Measurements from ENCODE around the gene CNNM3. TPM values are rescaled to one million over a fixed set of nuclear protein-coding genes. Genes with fewer than 3 reads are reported as not detected.

CNNM3 gene
- total RNA-seq, 1 donor from 2014 or later: 27.5 TPM

GRCh38 chr2:96797066-96797625 is 18.9 kb upstream of the CNNM3 start:
- H3K27me3 Mint-ChIP-seq (ENCODE audit: low read depth): no peaks in the 10 kb centered on the region
- H3K4me1 Mint-ChIP-seq: peaks cover 4% of the 10 kb centered on the region
- DNase-seq (ENCODE audit: low spot score in 2 of 2, unreplicated experiment in 2 of 2): no peak
- H3K36me3 Mint-ChIP-seq: peaks cover 4% of the 10 kb centered on the region
- no peaks in the 10 kb centered on the region for H3K9me3 Mint-ChIP-seq
- no peak overlapping the region for H3K4me3 Mint-ChIP-seq
- no peak overlapping the region for H3K27ac Mint-ChIP-seq
- TF ChIP-seq CTCF (IDR thresholded peaks at IDR 0.05; ENCODE audit: unreplicated experiment): no peak

GRCh38 chr2:96798733-96799622 is 17.1 kb upstream of the CNNM3 start:
- no peak for TF ChIP-seq CTCF (IDR thresholded peaks at IDR 0.05; ENCODE audit: unreplicated experiment)
- H3K36me3 Mint-ChIP-seq: peaks cover 4% of the 10 kb centered on the region
- H3K4me3 Mint-ChIP-seq: no peak overlapping the region
- H3K27ac Mint-ChIP-seq: no peak overlapping the region
- no peak for DNase-seq (ENCODE audit: low spot score in 2 of 2, unreplicated experiment in 2 of 2)
- no peaks in the 10 kb centered on the region for H3K9me3 Mint-ChIP-seq
- no peaks in the 10 kb centered on the region for H3K4me1 Mint-ChIP-seq
- no peaks in the 10 kb centered on the region for H3K27me3 Mint-ChIP-seq (ENCODE audit: low read depth)

GRCh38 chr2:96799623-96799935 is 16.5 kb upstream of the CNNM3 start:
- Mint-ChIP-seq H3K9me3 (no peaks in the 10 kb centered on the region), H3K4me3 (no peak overlapping the region), H3K27me3 (ENCODE audit: low read depth) (no peaks in the 10 kb centered on the region), H3K4me1 (no peaks in the 10 kb centered on the region), H3K27ac (no peak overlapping the region), H3K36me3 (peaks cover 5% of the 10 kb centered on the region)
- DNase-seq (ENCODE audit: low spot score in 2 of 2, unreplicated experiment in 2 of 2): no peak
- no peak for TF ChIP-seq CTCF (IDR thresholded peaks at IDR 0.05; ENCODE audit: unreplicated experiment)

GRCh38 chr2:96800061-96801004 is 15.7 kb upstream of the CNNM3 start:
- no peak for TF ChIP-seq CTCF (IDR thresholded peaks at IDR 0.05; ENCODE audit: unreplicated experiment)
- Mint-ChIP-seq H3K27ac (no peak overlapping the region), H3K27me3 (ENCODE audit: low read depth) (no peaks in the 10 kb centered on the region), H3K4me3 (no peak overlapping the region), H3K4me1 (no peaks in the 10 kb centered on the region), H3K36me3 (peaks cover 7% of the 10 kb centered on the region), H3K9me3 (no peaks in the 10 kb centered on the region)
- DNase-seq (ENCODE audit: low spot score in 2 of 2, unreplicated experiment in 2 of 2): no peak

GRCh38 chr2:96801005-96801785 is 14.9 kb upstream of the CNNM3 start:
- Mint-ChIP-seq H3K27me3 (ENCODE audit: low read depth) (no peaks in the 10 kb centered on the region), H3K36me3 (peaks cover 9% of the 10 kb centered on the region), H3K4me1 (no peaks in the 10 kb centered on the region), H3K27ac (no peak overlapping the region), H3K9me3 (no peaks in the 10 kb centered on the region), H3K4me3 (no peak overlapping the region)
- peak; percentile 51 to 82 for DNase-seq (ENCODE audit: low spot score in 2 of 2, unreplicated experiment in 2 of 2)
- TF ChIP-seq CTCF (IDR thresholded peaks at IDR 0.05; ENCODE audit: unreplicated experiment): peak; percentile 68

Data from mesothelial cell of epicardium (in vitro differentiated cells).